Adipocyte (in vitro differentiated cells): ENCODE results near the gene OR9K2.

ENCODE experiments used
- DNase-seq: peaks from one replicate; pipeline ENCODE4 v3.0.0-alpha.2; 2015; ENCODE audit warnings: low read depth
- H3K27me3 ChIP-seq: replicated peaks from 2 replicates; pipeline ENCODE4 v1.7.0; 2013; ENCODE audit warnings: mild to moderate bottlenecking, low read length, moderate library complexity; ENCODE audit not compliant: control insufficient read depth, insufficient read depth
- H3K36me3 ChIP-seq: 2 replicates; pipeline ENCODE4 v1.7.0; 2013; ENCODE audit warnings: low read length, mild to moderate bottlenecking, moderate library complexity; ENCODE audit not compliant: control insufficient read depth, insufficient read depth, severe bottlenecking
- H3K4me1 ChIP-seq: 2 replicates; pipeline ENCODE4 v1.7.0; 2013; ENCODE audit warnings: mild to moderate bottlenecking, low read length, moderate library complexity; ENCODE audit not compliant: control insufficient read depth, insufficient read depth
- H3K4me3 ChIP-seq: 2 replicates; pipeline ENCODE4 v1.7.0; 2013; ENCODE audit warnings: mild to moderate bottlenecking, low read length, moderate library complexity
- H3K9ac ChIP-seq: 2 replicates; pipeline ENCODE4 v1.7.0; 2013; ENCODE audit warnings: mild to moderate bottlenecking, low read length, moderate library complexity
- H3K9me3 ChIP-seq: 2 replicates; pipeline ENCODE4 v1.7.0; 2013; ENCODE audit warnings: mild to moderate bottlenecking, low read length, moderate library complexity; ENCODE audit not compliant: control insufficient read depth

Gene OR9K2

GRCh38 chr12:55173456-55173855 lies 47.2 kb downstream of the OR9K2 start:
- Histone ChIP-seq H3K9ac (no peak overlapping the region), H3K9me3 (no peaks in the 10 kb centered on the region), H3K4me1 (no peaks in the 10 kb centered on the region), H3K4me3 (no peak overlapping the region), H3K36me3 (no peaks in the 10 kb centered on the region), H3K27me3 (peaks cover under 1% of the 10 kb centered on the region)
- DNase-seq = no peak
